Activated CD8-positive, alpha-beta memory T cell treated with anti-CD3 and anti-CD28 coated beads, Interleukin-2, amount 50 U/mL, for 48 hours (primary cell): Measurements from ENCODE around the gene STKLD1.

Experiments
- DNase-seq: peaks from one replicate; pipeline ENCODE4 v3.0.0-alpha.2; 2020

The STKLD1 gene

GRCh38 chr9:133346021-133346785 is 30.0 kb upstream of the STKLD1 start:
- DNase-seq: no peak

- peak; percentile 80 for DNase-seq
These were observed 28.6 kb upstream of the STKLD1 start for GRCh38 chr9:133347515-133347984.

- DNase-seq: peak; percentile 93
These were observed 28.0 kb upstream of the STKLD1 start, which contains the start of the genes MED22 and RPL7A for GRCh38 chr9:133347985-133348717. Gene MED22 (minus strand): TSS chr9:133348131. CDS start chr9:133346662, 1,469 bp downstream. Gene RPL7A (plus strand): TSS chr9:133348218. CDS start chr9:133348244, 26 bp downstream.

GRCh38 chr9:133348718-133349573 is 27.2 kb upstream of the STKLD1 start:
- no peak for DNase-seq

- peak; percentile 74 for DNase-seq
These were observed 26.1 kb upstream of the STKLD1 start for GRCh38 chr9:133349965-133350616.

- DNase-seq: no peak
These were observed 24.6 kb upstream of the STKLD1 start for GRCh38 chr9:133351526-133351907.

- DNase-seq: peak; percentile 81
These were observed 24.1 kb upstream of the STKLD1 start for GRCh38 chr9:133351908-133352634.

- peak; percentile 71 for DNase-seq
These were observed 23.4 kb upstream of the STKLD1 start for GRCh38 chr9:133352635-133353340.

- DNase-seq: no peak
These were observed 22.6 kb upstream of the STKLD1 start for GRCh38 chr9:133353548-133353947.

- no peak for DNase-seq
These were observed 21.4 kb upstream of the STKLD1 start for GRCh38 chr9:133354766-133355165.

- no peak for DNase-seq
These were observed 20.2 kb upstream of the STKLD1 start for GRCh38 chr9:133355881-133356357.

GRCh38 chr9:133356391-133357091 is 19.6 kb upstream of the STKLD1 start, which contains the start of the genes SURF1 and SURF2:
Gene SURF1 (minus strand): TSS chr9:133356487. CDS start chr9:133356453, 34 bp downstream.
Gene SURF2 (plus strand): TSS chr9:133356550. CDS start chr9:133356593, 43 bp downstream.
- DNase-seq: peak; percentile 93

GRCh38 chr9:133357656-133358055 is 18.5 kb upstream of the STKLD1 start:
- DNase-seq: no peak

GRCh38 chr9:133359399-133360175 is 16.6 kb upstream of the STKLD1 start:
- DNase-seq: no peak

- DNase-seq: no peak
These were observed 15.5 kb upstream of the STKLD1 start for GRCh38 chr9:133360400-133361393.

- DNase-seq: no peak
These were observed 14.6 kb upstream of the STKLD1 start for GRCh38 chr9:133361507-133362092.

- DNase-seq: no peak
These were observed 13.7 kb upstream of the STKLD1 start for GRCh38 chr9:133362359-133363044.
